Testis (tissue), 3 donors: ENCODE data around the gene THRB. TPM values are rescaled to one million over a fixed set of nuclear protein-coding genes. Genes with fewer than 3 reads are reported as not detected.
A peak's percentile ranks its signal among the peaks of the same experiment; 100 is the strongest.
"Not testable (repeated sequence)": the region's sequence is repeated elsewhere in the genome, so short reads cannot be mapped to it uniquely, and the experiment has no call there.

Source experiments
- DNase-seq: peaks from one replicate; pipeline ENCODE4 v3.0.0-alpha.2; 2019
- H3K27ac ChIP-seq, 2 donors: fragments of 200-600 bp; sonication (generic); one replicate each; pipeline ENCODE4 v1.5.1; 2019
- H3K27me3 ChIP-seq: fragments of 200-600 bp; sonication (generic); one replicate; pipeline ENCODE4 v1.5.1; 2019
- H3K36me3 ChIP-seq: fragments of 200-600 bp; sonication (generic); one replicate; pipeline ENCODE4 v1.5.1; 2017; ENCODE audit warnings: low read depth; ENCODE audit errors: missing control alignments
- H3K4me1 ChIP-seq: fragments of 200-600 bp; sonication (generic); one replicate; pipeline ENCODE4 v1.5.1; 2019
- H3K4me3 ChIP-seq, 2 donors: fragments of 200-600 bp; sonication (generic); one replicate each; pipeline ENCODE4 v1.5.1; 2017 to 2019
- H3K9me3 ChIP-seq: fragments of 200-600 bp; sonication (generic); one replicate; pipeline ENCODE4 v1.5.1; 2017
- POLR2A ChIP-seq: fragments of 450-650 bp; IDR thresholded peaks from one replicate; pipeline ENCODE4 v1.6.1; 2017; ENCODE audit warnings: antibody characterized with exemption, mild to moderate bottlenecking, moderate library complexity
- WGBS, 2 donors: methylation state at CpG; one replicate each; pipeline ENCODE4 v1.1.5; 2018; 5-methylcytosine and 5-hydroxymethylcytosine counted together
- intact Hi-C: fragments of 100-400 bp; cut with DNase I; formaldehyde crosslinking; loops from one replicate; pipeline ENCODE4 v1.15.1; 2023; ENCODE audit warnings: low total_unique reads
- polyA plus RNA-seq: library from polyadenylated mRNA; stranded (reverse); fragments of 350-450 nt; fragmentation: Illumina TruSeq; extraction: RNeasy Lipid Tissue Mini Kit (QIAGEN cat#74804); gene quantifications from one replicate; pipeline ENCODE4 v1.2.3, GENCODE V29; 2014; ENCODE audit warnings: low read depth, low replicate concordance; ENCODE audit not compliant: insufficient read depth
- total RNA-seq, 2 donors: library from RNA; depleted of rRNA; stranded (reverse); fragments of >200 nt; gene quantifications; one replicate each; pipeline ENCODE4 v1.2.3, GENCODE V29; 2016
- TF ChIP-seq, protein P1 (sequence below), 3 experiments: fragments of 450-650 bp in 2 of 3; fragments of 200-600 bp in 1 of 3; sonication (generic) in 1 of 3; IDR thresholded peaks; one replicate each; pipeline ENCODE4 v1.5.1; 2016 to 2019; ENCODE audit warnings: antibody characterized with exemption in 3 of 3, mild to moderate bottlenecking in 2 of 3, moderate library complexity in 1 of 3

THRB gene
- total and polyA plus RNA-seq, 3 donors from 2014 or later: 1.3 to 2.0 (median 1.4) TPM

DNA sequence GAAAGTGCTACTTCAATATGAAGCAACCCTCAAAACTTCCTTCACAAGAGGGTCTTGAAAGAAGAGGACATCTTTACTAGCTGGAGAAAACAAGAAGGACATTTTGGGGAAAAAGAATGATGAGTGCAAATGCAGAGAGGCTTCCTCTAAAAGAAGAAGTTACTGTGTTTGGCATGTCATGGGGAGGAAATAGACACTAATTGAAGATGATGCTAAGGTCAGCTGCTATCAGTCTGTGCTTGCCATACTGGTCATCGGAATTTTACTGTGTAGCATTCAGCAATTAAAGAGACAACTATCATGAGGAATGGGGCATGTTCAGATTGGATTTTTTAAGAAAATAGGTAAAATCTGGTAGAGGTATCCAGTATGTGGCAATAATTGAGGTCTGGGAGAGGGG, 60.0 kb downstream of the THRB start:
- 77% methylated on average over 1 of the region's 1 CpG for WGBS, 2 donors
- no peak for TF ChIP-seq POLR2A
- TF ChIP-seq, protein P1, sequence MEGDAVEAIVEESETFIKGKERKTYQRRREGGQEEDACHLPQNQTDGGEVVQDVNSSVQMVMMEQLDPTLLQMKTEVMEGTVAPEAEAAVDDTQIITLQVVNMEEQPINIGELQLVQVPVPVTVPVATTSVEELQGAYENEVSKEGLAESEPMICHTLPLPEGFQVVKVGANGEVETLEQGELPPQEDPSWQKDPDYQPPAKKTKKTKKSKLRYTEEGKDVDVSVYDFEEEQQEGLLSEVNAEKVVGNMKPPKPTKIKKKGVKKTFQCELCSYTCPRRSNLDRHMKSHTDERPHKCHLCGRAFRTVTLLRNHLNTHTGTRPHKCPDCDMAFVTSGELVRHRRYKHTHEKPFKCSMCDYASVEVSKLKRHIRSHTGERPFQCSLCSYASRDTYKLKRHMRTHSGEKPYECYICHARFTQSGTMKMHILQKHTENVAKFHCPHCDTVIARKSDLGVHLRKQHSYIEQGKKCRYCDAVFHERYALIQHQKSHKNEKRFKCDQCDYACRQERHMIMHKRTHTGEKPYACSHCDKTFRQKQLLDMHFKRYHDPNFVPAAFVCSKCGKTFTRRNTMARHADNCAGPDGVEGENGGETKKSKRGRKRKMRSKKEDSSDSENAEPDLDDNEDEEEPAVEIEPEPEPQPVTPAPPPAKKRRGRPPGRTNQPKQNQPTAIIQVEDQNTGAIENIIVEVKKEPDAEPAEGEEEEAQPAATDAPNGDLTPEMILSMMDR (IDR thresholded peaks at IDR 0.05): no peak
- no peak overlapping the region for H3K4me3 ChIP-seq
- no peaks in the 10 kb centered on the region for H3K9me3 ChIP-seq
- H3K4me1 ChIP-seq: no peaks in the 10 kb centered on the region
- no peak overlapping the region for H3K27ac ChIP-seq
- H3K27me3 ChIP-seq: no peaks in the 10 kb centered on the region
- intact Hi-C loops: no loop called here
- no peak for DNase-seq
- H3K36me3 ChIP-seq: no peaks in the 10 kb centered on the region

DNA sequence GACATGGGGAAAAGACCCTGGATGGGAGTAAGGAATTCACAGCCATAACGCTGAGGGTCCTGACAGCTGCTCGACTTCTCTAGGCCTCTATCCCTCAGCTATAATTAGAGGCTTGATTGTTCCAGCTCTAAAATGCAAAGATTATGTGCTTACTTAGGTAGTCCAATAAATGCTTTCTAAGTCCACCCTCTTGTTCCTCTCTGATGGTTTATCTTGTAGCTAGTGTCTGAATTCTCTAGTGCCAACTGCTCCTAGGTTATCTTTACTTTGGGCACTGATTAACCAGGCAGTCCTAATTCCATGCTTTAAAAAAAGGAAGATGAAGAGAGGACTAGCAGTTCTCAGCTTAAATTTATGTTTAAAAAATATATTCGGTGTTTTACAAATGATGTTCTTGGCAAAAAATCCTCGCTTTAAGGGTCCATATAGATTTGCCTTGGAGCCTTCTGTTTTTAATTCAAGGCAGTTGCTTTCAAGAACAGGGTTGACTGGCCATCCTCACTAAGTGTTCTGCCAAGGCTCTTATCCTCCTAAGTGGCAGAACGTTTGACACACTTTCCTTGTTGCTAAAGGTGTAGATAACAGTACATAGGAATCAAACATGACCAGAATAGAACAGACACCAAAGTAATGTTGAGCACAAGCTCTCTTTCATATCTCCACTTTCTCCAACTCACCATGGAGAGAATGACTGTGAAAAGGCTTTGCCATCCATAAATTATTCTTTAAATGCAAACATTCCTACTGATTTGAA, 60.6 kb downstream of the THRB start:
- Histone ChIP-seq H3K36me3 (no peaks in the 10 kb centered on the region), H3K27ac (no peak overlapping the region), H3K27me3 (no peaks in the 10 kb centered on the region), H3K9me3 (no peaks in the 10 kb centered on the region), H3K4me3 (no peak overlapping the region), H3K4me1 (no peaks in the 10 kb centered on the region)
- 80 to 83% methylated on average over 5 of the region's 5 CpGs for WGBS, 2 donors
- no peak for DNase-seq
- TF ChIP-seq POLR2A: no peak
- TF ChIP-seq, protein P1 (IDR thresholded peaks at IDR 0.05): no peak
- intact Hi-C loops: no loop called here

DNA sequence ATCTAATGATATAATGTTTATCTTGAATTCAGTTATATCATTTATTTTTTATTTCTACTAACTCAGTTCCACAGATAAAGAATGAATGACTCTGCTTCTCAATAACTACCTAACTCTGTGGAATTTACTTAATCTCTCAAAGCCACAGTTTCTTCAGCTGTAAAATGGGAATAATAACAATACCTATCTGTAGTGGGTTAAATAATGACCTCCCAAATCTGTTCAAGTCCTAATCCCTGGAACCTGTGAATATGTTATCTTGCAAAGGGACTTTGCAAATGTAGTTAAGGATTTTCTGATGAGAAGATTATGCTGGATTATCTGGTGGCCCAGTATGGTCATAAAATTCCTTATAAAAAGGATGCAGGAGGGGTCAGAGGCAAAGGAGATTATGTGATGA, 61.7 kb downstream of the THRB start:
- no peaks in the 10 kb centered on the region for H3K4me1 ChIP-seq
- H3K36me3 ChIP-seq: no peaks in the 10 kb centered on the region
- no peak overlapping the region for H3K27ac ChIP-seq
- H3K9me3 ChIP-seq: no peaks in the 10 kb centered on the region
- no peaks in the 10 kb centered on the region for H3K27me3 ChIP-seq
- no peak overlapping the region for H3K4me3 ChIP-seq
- no peak for DNase-seq
- TF ChIP-seq POLR2A: no peak
- intact Hi-C loops: no loop called here

DNA sequence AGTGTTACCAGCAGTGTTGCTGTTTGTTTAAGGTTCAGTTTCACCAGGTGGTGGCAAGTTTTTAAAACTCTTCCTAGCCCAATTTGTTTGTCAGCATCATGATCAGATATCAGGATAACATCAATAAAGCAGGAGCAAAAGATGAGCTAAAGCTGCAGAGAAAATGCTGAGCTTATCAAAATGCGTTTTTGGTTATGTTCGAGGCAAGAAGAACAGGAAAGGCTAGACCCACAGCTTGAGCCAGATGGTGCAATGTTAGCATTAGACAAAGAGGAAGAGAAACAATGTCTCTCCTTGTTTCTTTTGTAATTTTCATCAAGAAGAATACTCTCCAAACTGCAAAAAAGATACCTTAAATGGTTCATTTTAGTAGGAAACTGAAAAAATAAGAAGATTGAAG, 66.2 kb downstream of the THRB start:
- intact Hi-C loops: no loop called here
- H3K4me3 ChIP-seq: no peak overlapping the region
- peak; percentile 16 for DNase-seq
- H3K36me3 ChIP-seq: no peaks in the 10 kb centered on the region
- no peaks in the 10 kb centered on the region for H3K4me1 ChIP-seq
- WGBS, 2 donors: 30 to 39% methylated on average over 2 of the region's 2 CpGs
- no peak for TF ChIP-seq POLR2A
- TF ChIP-seq, protein P1 (IDR thresholded peaks at IDR 0.05): no peak
- no peak overlapping the region for H3K27ac ChIP-seq
- no peaks in the 10 kb centered on the region for H3K27me3 ChIP-seq
- H3K9me3 ChIP-seq: no peaks in the 10 kb centered on the region

DNA sequence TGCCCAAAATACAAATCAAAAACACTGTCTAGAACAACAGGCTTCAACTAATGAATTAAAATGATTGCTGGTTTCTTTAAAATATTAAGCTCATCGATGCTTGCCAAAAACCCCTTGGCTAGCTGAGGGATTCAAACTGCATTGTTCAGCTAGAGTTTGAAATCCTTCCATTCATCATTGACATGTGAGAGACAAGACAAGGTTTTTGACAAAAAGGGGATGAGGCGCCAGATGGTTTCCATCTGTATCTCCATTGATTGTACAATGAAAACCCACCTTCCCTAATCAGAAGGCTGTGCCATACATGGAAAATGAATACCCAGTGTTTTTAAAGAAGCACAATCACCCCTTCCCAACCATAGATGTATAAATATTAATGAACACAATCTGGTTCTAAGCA, 67.8 kb downstream of the THRB start:
- Histone ChIP-seq H3K4me3 (no peak overlapping the region), H3K27ac (no peak overlapping the region), H3K9me3 (no peaks in the 10 kb centered on the region), H3K36me3 (no peaks in the 10 kb centered on the region), H3K27me3 (no peaks in the 10 kb centered on the region), H3K4me1 (no peaks in the 10 kb centered on the region)
- no peak for DNase-seq
- TF ChIP-seq, protein P1 (IDR thresholded peaks at IDR 0.05): no peak
- no peak for TF ChIP-seq POLR2A
- intact Hi-C loops: no loop called here
- WGBS, 2 donors: 87 to 93% methylated on average over 2 of the region's 2 CpGs

DNA sequence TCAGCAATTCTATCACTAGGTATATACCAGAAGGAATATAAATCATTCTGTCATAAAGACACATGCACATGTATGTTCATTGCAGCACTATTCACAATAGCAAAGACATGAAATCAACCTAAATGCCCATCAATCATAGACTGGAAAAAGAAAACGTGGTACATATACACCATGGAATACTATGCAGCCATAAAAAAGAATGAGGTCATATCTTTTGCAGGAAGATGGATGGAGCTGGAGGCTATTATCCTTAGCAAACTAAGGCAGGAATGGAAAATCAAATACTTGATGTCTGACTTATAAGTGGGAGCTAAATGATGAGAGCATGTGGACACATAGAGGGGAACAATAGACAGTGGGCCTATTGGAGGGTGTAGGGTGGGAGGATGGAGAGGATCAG, 73.8 kb downstream of the THRB start:
- H3K27me3 ChIP-seq, intact Hi-C loops, H3K9me3 ChIP-seq, H3K4me1 ChIP-seq, H3K27ac ChIP-seq, H3K36me3 ChIP-seq, H3K4me3 ChIP-seq, DNase-seq: not testable (repeated sequence)
- WGBS, 2 donors: 86 to 88% methylated on average over 1 of the region's 1 CpG
